ENCODE data around the gene MYO18A. TPM values are rescaled to one million over a fixed set of nuclear protein-coding genes. Genes with fewer than 3 reads are reported as not detected.

MYO18A gene
- total RNA-seq, 1 donor from 2014 or later = 45.9 TPM

- H3K9me3 ChIP-seq (ENCODE audit: insufficient read depth, low read depth, low read length) = no peaks in the 10 kb centered on the region
- no peak overlapping the region for H3K27ac Mint-ChIP-seq (ENCODE audit: unreplicated experiment)
Observed at GRCh38 chr17:29165800-29166506, 14.2 kb downstream of the MYO18A start.

GRCh38 chr17:29165261-29165660, 14.9 kb downstream of the MYO18A start:
- Histone ChIP-seq H3K4me3 (ENCODE audit: insufficient read depth, low read depth, low read length) (no peak overlapping the region), H3K4me2 (ENCODE audit: low read length) (no peak overlapping the region), H3K27ac (ENCODE audit: low read depth, low read length) (no peak overlapping the region), H3K9ac (ENCODE audit: low read length) (no peak overlapping the region), H3K79me2 (ENCODE audit: insufficient read depth, low read length) (no peaks in the 10 kb centered on the region), H3K27me3 (ENCODE audit: insufficient read depth, low read length) (peaks cover 10% of the 10 kb centered on the region), H4K20me1 (ENCODE audit: insufficient read depth, low read length) (peaks cover 75% of the 10 kb centered on the region), H3K9me3 (ENCODE audit: insufficient read depth, low read depth, low read length) (no peaks in the 10 kb centered on the region), H2AFZ (ENCODE audit: low read depth, low read length) (no peak overlapping the region), H3K36me3 (ENCODE audit: insufficient read depth, low read length) (no peaks in the 10 kb centered on the region), H3K4me1 (ENCODE audit: insufficient read depth, low read length) (no peaks in the 10 kb centered on the region)
- Mint-ChIP-seq H3K9me3 (ENCODE audit: unreplicated experiment) (no peaks in the 10 kb centered on the region), H3K4me1 (ENCODE audit: low read depth, unreplicated experiment) (peaks cover 11% of the 10 kb centered on the region), H3K27me3 (ENCODE audit: low read depth, unreplicated experiment) (no peaks in the 10 kb centered on the region), H3K4me3 (ENCODE audit: unreplicated experiment) (no peak overlapping the region), H3K27ac (ENCODE audit: unreplicated experiment) (no peak overlapping the region), H3K36me3 (ENCODE audit: low read depth, unreplicated experiment) (peaks cover 22% of the 10 kb centered on the region)
- DNase-seq (ENCODE audit: low read depth) (no peak), FAIRE-seq (no peak)
- TF ChIP-seq CTCF (IDR thresholded peaks at IDR 0.05; ENCODE audit: insufficient read depth, low read depth, low read length) = no peak
- no peak for TF ChIP-seq EZH2 (IDR thresholded peaks at IDR 0.05; ENCODE audit: insufficient read depth, low read length)

More at GRCh38 chr17:29165800-29166506, 14.2 kb downstream of the MYO18A start:
- TF ChIP-seq CTCF (IDR thresholded peaks at IDR 0.05; ENCODE audit: insufficient read depth, low read depth, low read length) (no peak), EZH2 (IDR thresholded peaks at IDR 0.05; ENCODE audit: insufficient read depth, low read length) (no peak)
- peaks cover 70% of the 10 kb centered on the region for H4K20me1 ChIP-seq (ENCODE audit: insufficient read depth, low read length)
- no peaks in the 10 kb centered on the region for H3K36me3 ChIP-seq (ENCODE audit: insufficient read depth, low read length)
- H3K4me1 Mint-ChIP-seq (ENCODE audit: low read depth, unreplicated experiment) = peaks cover 11% of the 10 kb centered on the region
- no peak for FAIRE-seq
- no peak overlapping the region for H3K4me3 Mint-ChIP-seq (ENCODE audit: unreplicated experiment)
- peaks cover 25% of the 10 kb centered on the region for H3K36me3 Mint-ChIP-seq (ENCODE audit: low read depth, unreplicated experiment)
- H3K4me1 ChIP-seq (ENCODE audit: insufficient read depth, low read length) = no peaks in the 10 kb centered on the region
- DNase-seq (ENCODE audit: low read depth) = no peak
- peaks cover 10% of the 10 kb centered on the region for H3K27me3 ChIP-seq (ENCODE audit: insufficient read depth, low read length)
- H3K79me2 ChIP-seq (ENCODE audit: insufficient read depth, low read length) = no peaks in the 10 kb centered on the region
- H3K4me2 ChIP-seq (ENCODE audit: low read length) = no peak overlapping the region
- no peak overlapping the region for H3K27ac ChIP-seq (ENCODE audit: low read depth, low read length)
- no peaks in the 10 kb centered on the region for H3K9me3 Mint-ChIP-seq (ENCODE audit: unreplicated experiment)
- H3K4me3 ChIP-seq (ENCODE audit: insufficient read depth, low read depth, low read length) = no peak overlapping the region
- H3K9ac ChIP-seq (ENCODE audit: low read length) = no peak overlapping the region
- H3K27me3 Mint-ChIP-seq (ENCODE audit: low read depth, unreplicated experiment) = no peaks in the 10 kb centered on the region
- no peak overlapping the region for H2AFZ ChIP-seq (ENCODE audit: low read depth, low read length)

- Histone ChIP-seq H3K4me3 (ENCODE audit: insufficient read depth, low read depth, low read length) (no peak overlapping the region), H3K79me2 (ENCODE audit: insufficient read depth, low read length) (no peaks in the 10 kb centered on the region)
- H3K4me1 Mint-ChIP-seq (ENCODE audit: low read depth, unreplicated experiment) = peaks cover 23% of the 10 kb centered on the region
Observed at GRCh38 chr17:29163563-29163962, 16.6 kb downstream of the MYO18A start.

More at GRCh38 chr17:29163563-29163962, 16.6 kb downstream of the MYO18A start:
- Histone ChIP-seq H3K27ac (ENCODE audit: low read depth, low read length) (no peak overlapping the region), H3K4me2 (ENCODE audit: low read length) (no peak overlapping the region), H4K20me1 (ENCODE audit: insufficient read depth, low read length) (peaks cover 85% of the 10 kb centered on the region), H3K9me3 (ENCODE audit: insufficient read depth, low read depth, low read length) (no peaks in the 10 kb centered on the region), H3K27me3 (ENCODE audit: insufficient read depth, low read length) (peaks cover 10% of the 10 kb centered on the region), H2AFZ (ENCODE audit: low read depth, low read length) (no peak overlapping the region), H3K9ac (ENCODE audit: low read length) (no peak overlapping the region), H3K4me1 (ENCODE audit: insufficient read depth, low read length) (peaks cover 13% of the 10 kb centered on the region), H3K36me3 (ENCODE audit: insufficient read depth, low read length) (no peaks in the 10 kb centered on the region)
- H3K4me3 Mint-ChIP-seq (ENCODE audit: unreplicated experiment) = no peak overlapping the region
- no peak for FAIRE-seq
- H3K36me3 Mint-ChIP-seq (ENCODE audit: low read depth, unreplicated experiment) = peaks cover 22% of the 10 kb centered on the region
- no peaks in the 10 kb centered on the region for H3K9me3 Mint-ChIP-seq (ENCODE audit: unreplicated experiment)
- TF ChIP-seq CTCF (IDR thresholded peaks at IDR 0.05; ENCODE audit: insufficient read depth, low read depth, low read length) (no peak), EZH2 (IDR thresholded peaks at IDR 0.05; ENCODE audit: insufficient read depth, low read length) (no peak)
- no peak for DNase-seq (ENCODE audit: low read depth)
- no peaks in the 10 kb centered on the region for H3K27me3 Mint-ChIP-seq (ENCODE audit: low read depth, unreplicated experiment)
- H3K27ac Mint-ChIP-seq (ENCODE audit: unreplicated experiment) = no peak overlapping the region
